ENCODE measurements around the gene UBQLN3. TPM values are rescaled to one million over a fixed set of nuclear protein-coding genes. Genes with fewer than 3 reads are reported as not detected.

Gene UBQLN3
- polyA plus RNA-seq, 1 donor from 2014 or later, result not detected

DNA sequence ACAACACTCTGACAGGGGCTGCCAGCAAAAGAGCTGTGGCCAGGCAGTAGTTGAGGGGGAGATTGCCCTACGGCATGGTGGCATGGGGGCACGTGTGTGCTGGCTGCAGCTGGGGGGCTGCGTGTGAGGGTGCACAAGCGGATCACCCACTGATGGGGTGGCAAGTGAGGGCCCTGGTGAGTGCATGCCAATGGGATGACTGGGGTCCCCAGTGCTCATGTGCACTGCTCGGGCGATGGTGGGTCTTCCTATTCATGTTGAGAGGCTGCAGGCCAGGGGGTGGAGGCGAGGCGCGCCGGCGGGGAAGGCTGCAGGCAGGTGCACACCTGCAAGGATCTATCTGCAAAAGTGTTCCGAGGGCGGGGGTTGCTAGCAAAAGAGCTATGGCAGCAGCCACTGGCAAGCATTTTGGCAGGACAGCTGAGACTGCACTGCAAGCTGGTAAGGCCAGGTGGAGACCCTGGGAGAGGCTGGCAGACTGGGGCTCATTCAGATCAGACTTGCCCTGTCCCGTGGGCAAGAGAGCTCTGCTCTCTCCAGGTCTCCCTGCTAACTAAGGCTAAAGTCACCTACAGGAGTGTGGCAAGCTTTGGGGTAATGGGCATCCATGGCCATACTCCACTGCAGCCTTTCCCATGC is 48.7 kb downstream of the UBQLN3 start:
- no peaks in the 10 kb centered on the region for H4K20me1 ChIP-seq (ENCODE audit: insufficient read depth)
- no peaks in the 10 kb centered on the region for H3F3A ChIP-seq (ENCODE audit: insufficient read depth, low read length, poor library complexity, severe bottlenecking)
- no peak overlapping the region for H2AFZ ChIP-seq (ENCODE audit: low read depth, low read length)
- no peak overlapping the region for H3K4me2 ChIP-seq (ENCODE audit: low read length)
- no peak for TF ChIP-seq RAD21 (conservative IDR thresholded peaks at IDR 0.05)
- no peak overlapping the region for H3K9ac ChIP-seq (ENCODE audit: low read length)
- H3K27me3 ChIP-seq (ENCODE audit: insufficient read depth, low read depth, low read length), result no peaks in the 10 kb centered on the region
- no peaks in the 10 kb centered on the region for H3K79me2 ChIP-seq (replicated peaks; ENCODE audit: insufficient read depth, low read length)
- H3K4me3 ChIP-seq (ENCODE audit: low read length), result no peak overlapping the region
- H3K9me2 ChIP-seq (ENCODE audit: insufficient read depth, low read length), result no peaks in the 10 kb centered on the region
- no peaks in the 10 kb centered on the region for H3K36me3 ChIP-seq (ENCODE audit: insufficient read depth, low read length)
- no peak overlapping the region for H3K27ac ChIP-seq (ENCODE audit: low read length)
- H3K9me3 ChIP-seq (ENCODE audit: low read length), result no peaks in the 10 kb centered on the region

Other genes starting within 250 kb of the UBQLN3 start
- not detected in 2 replicates for gene HBE1, start 240.0 kb downstream of the UBQLN3 start, polyA plus RNA-seq
- gene OR51B4, start 208.0 kb downstream of the UBQLN3 start, polyA plus RNA-seq, result not detected in 2 replicates
- gene OR51B2, start 185.7 kb downstream of the UBQLN3 start, polyA plus RNA-seq, result not detected in 2 replicates
- gene OR51B5, start 166.4 kb downstream of the UBQLN3 start, polyA plus RNA-seq, result not detected in 2 replicates
- gene OR51B6, start 158.4 kb downstream of the UBQLN3 start, polyA plus RNA-seq, result not detected in 2 replicates
- gene OR51M1, start 126.1 kb downstream of the UBQLN3 start, polyA plus RNA-seq, result not detected in 2 replicates
- gene OR51Q1, start 87.8 kb downstream of the UBQLN3 start, polyA plus RNA-seq, result not detected in 2 replicates
- gene OR51I1, start 68.4 kb downstream of the UBQLN3 start, polyA plus RNA-seq, result not detected in 2 replicates
- gene OR51I2, start 60.6 kb downstream of the UBQLN3 start, polyA plus RNA-seq, result not detected in 2 replicates
- gene OR52D1, start 21.3 kb downstream of the UBQLN3 start, polyA plus RNA-seq, result not detected in 2 replicates
- gene UBQLNL, start 6.7 kb upstream of the UBQLN3 start, polyA plus RNA-seq, result not detected in 2 replicates
- not detected in 2 replicates for gene OR52H1, start 38.6 kb upstream of the UBQLN3 start, polyA plus RNA-seq
- not detected in 2 replicates for gene OR52B6, start 70.9 kb upstream of the UBQLN3 start, polyA plus RNA-seq
- gene TRIM6, start 86.7 kb upstream of the UBQLN3 start, polyA plus RNA-seq, result not detected in 2 replicates
- not detected in 2 replicates for gene TRIM34, start 115.0 kb upstream of the UBQLN3 start, polyA plus RNA-seq
- gene TRIM5, start 175.1 kb upstream of the UBQLN3 start, polyA plus RNA-seq, result 0.58 and 2.0 TPM in 2 replicates
- gene TRIM22, start 179.8 kb upstream of the UBQLN3 start, polyA plus RNA-seq, result 4.3 and 10.2 TPM in 2 replicates
- not detected in 2 replicates for gene OR56B1, start 226.5 kb upstream of the UBQLN3 start, polyA plus RNA-seq
- gene OR52N4, start 244.3 kb upstream of the UBQLN3 start, polyA plus RNA-seq, result not detected in 2 replicates